HFF-Myc (cell line): ENCODE measurements around the gene P2RY12.
A peak's percentile ranks its signal among the peaks of the same experiment; 100 is the strongest.

Source experiments
- DNase-seq: peaks from one replicate; pipeline ENCODE4 v3.0.0-alpha.2; 2011; ENCODE audit warnings: low read depth; ENCODE audit errors: extremely low read depth
- H3K4me3 ChIP-seq: replicated peaks from 2 replicates; pipeline ENCODE4 v1.5.1; 2011; ENCODE audit warnings: low read depth, mild to moderate bottlenecking, control low read depth, low read length
- CTCF ChIP-seq: IDR thresholded peaks from 2 replicates; pipeline ENCODE4 v1.5.1; 2012; ENCODE audit warnings: mild to moderate bottlenecking, low read depth, low read length, control low read depth; ENCODE audit errors: missing control alignments

The P2RY12 gene

GRCh38 chr3:151386056-151386455, 1.5 kb upstream of the P2RY12 start:
- no peak for TF ChIP-seq CTCF
- H3K4me3 ChIP-seq, result no peak overlapping the region
- DNase-seq, result peak; percentile 43

- TF ChIP-seq CTCF, result no peak
- H3K4me3 ChIP-seq, result no peak overlapping the region
- DNase-seq, result no peak
These were observed 597 bp downstream of the P2RY12 start for GRCh38 chr3:151383956-151384355.

GRCh38 chr3:151383111-151383510, 1.4 kb downstream of the P2RY12 start:
- no peak overlapping the region for H3K4me3 ChIP-seq
- no peak for TF ChIP-seq CTCF
- DNase-seq, result no peak

GRCh38 chr3:151382671-151383070, 1.9 kb downstream of the P2RY12 start:
- no peak overlapping the region for H3K4me3 ChIP-seq
- DNase-seq, result no peak
- TF ChIP-seq CTCF, result no peak

GRCh38 chr3:151379083-151379734, 5.3 kb downstream of the P2RY12 start:
- H3K4me3 ChIP-seq, result no peak overlapping the region
- peak; percentile 73 for TF ChIP-seq CTCF
- DNase-seq, result no peak

- H3K4me3 ChIP-seq, result no peak overlapping the region
- TF ChIP-seq CTCF, result no peak
- DNase-seq, result no peak
These were observed 6.7 kb downstream of the P2RY12 start for GRCh38 chr3:151377768-151378385.
